Keratinocyte (primary cell): Measurements from ENCODE around the gene CHRM1. TPM values are rescaled to one million over a fixed set of nuclear protein-coding genes. Genes with fewer than 3 reads are reported as not detected.

Experiments used
- DNase-seq: peaks from one replicate; pipeline ENCODE4 v3.0.0-alpha.2; 2011; ENCODE audit warnings: low read depth, missing footprints, low spot score
- FAIRE-seq: peaks from 2 replicates; lab custom pipeline; 2011; peaks lifted over from hg19 to GRCh38; lab: Jason Lieb, UNC
- H2AFZ ChIP-seq: 2 replicates; pipeline ENCODE4 v1.6.0; 2012; ENCODE audit warnings: low read length, control low read depth, inconsistent platforms; ENCODE audit not compliant: control insufficient read depth
- H3K27ac ChIP-seq: 2 replicates; pipeline ENCODE4 v1.5.1; 2011; ENCODE audit warnings: low read length; ENCODE audit not compliant: control insufficient read depth, insufficient read depth
- H3K27me3 ChIP-seq: 3 replicates; pipeline ENCODE4 v1.6.0; 2011; ENCODE audit warnings: low read length; ENCODE audit not compliant: control insufficient read depth, insufficient read depth; ENCODE audit errors: extremely low read depth
- H3K36me3 ChIP-seq, 2 experiments: 2 replicates in 1 of 2; 3 replicates in 1 of 2; pipeline ENCODE4 v1.5.1; 2011; ENCODE audit warnings: low read length in 2 of 2, mild to moderate bottlenecking in 1 of 2; ENCODE audit not compliant: control insufficient read depth in 2 of 2, insufficient read depth in 2 of 2; ENCODE audit errors: extremely low read depth in 1 of 2
- H3K4me1 ChIP-seq: 3 replicates; pipeline ENCODE4 v1.5.1; 2011; ENCODE audit warnings: low read length; ENCODE audit not compliant: control insufficient read depth, insufficient read depth; ENCODE audit errors: extremely low read depth
- H3K4me2 ChIP-seq: 3 replicates; pipeline ENCODE4 v1.6.0; 2011; ENCODE audit warnings: low read depth, low read length; ENCODE audit not compliant: control insufficient read depth, insufficient read depth; ENCODE audit errors: extremely low read depth
- H3K4me3 ChIP-seq, 3 experiments: fragments of 200-600 bp in 1 of 3; sonication (generic) in 1 of 3; 2 replicates in 2 of 3; 3 replicates in 1 of 3; pipeline ENCODE4 v1.5.1; 2011 to 2016; ENCODE audit warnings: low read length in 3 of 3, mild to moderate bottlenecking in 3 of 3, control low read depth in 2 of 3, inconsistent platforms in 1 of 3, low read depth in 1 of 3, mixed read lengths in 1 of 3, mixed run types in 1 of 3, moderate library complexity in 1 of 3; ENCODE audit not compliant: control insufficient read depth in 2 of 3, insufficient read depth in 2 of 3; ENCODE audit errors: extremely low read depth in 1 of 3
- H3K79me2 ChIP-seq: 2 replicates; pipeline ENCODE4 v1.6.0; 2012; ENCODE audit warnings: low read length; ENCODE audit not compliant: control insufficient read depth, insufficient read depth
- H3K9ac ChIP-seq: 3 replicates; pipeline ENCODE4 v1.6.0; 2011; ENCODE audit warnings: low read length; ENCODE audit not compliant: control insufficient read depth, insufficient read depth; ENCODE audit errors: extremely low read depth
- H3K9me1 ChIP-seq: 3 replicates; pipeline ENCODE4 v1.6.0; 2011; ENCODE audit warnings: low read length; ENCODE audit not compliant: control insufficient read depth, insufficient read depth; ENCODE audit errors: extremely low read depth
- H3K9me3 ChIP-seq: 2 replicates; pipeline ENCODE4 v1.5.1; 2012; ENCODE audit warnings: low read depth, low read length; ENCODE audit not compliant: control insufficient read depth
- H4K20me1 ChIP-seq: 3 replicates; pipeline ENCODE4 v1.6.0; 2011; ENCODE audit warnings: low read length; ENCODE audit not compliant: control insufficient read depth, insufficient read depth; ENCODE audit errors: extremely low read depth
- CTCF ChIP-seq, 3 experiments: IDR thresholded peaks in 1 of 3; conservative IDR thresholded peaks in 1 of 3; optimal IDR thresholded peaks in 1 of 3; 2 replicates in 2 of 3; 3 replicates in 1 of 3; pipeline versions ENCODE3 to v1.5.1; 2011; ENCODE audit warnings: low read length in 3 of 3, mild to moderate bottlenecking in 3 of 3, moderate library complexity in 2 of 3, control low read depth in 1 of 3, inconsistent platforms in 1 of 3; ENCODE audit not compliant: insufficient read depth in 2 of 3; ENCODE audit errors: extremely low read depth in 1 of 3
- EZH2 ChIP-seq: IDR thresholded peaks from one replicate; pipeline ENCODE4 v1.6.1; 2012; ENCODE audit warnings: inconsistent platforms, mild to moderate bottlenecking, low read length, moderate library complexity
- dilution Hi-C: fragments of 300-500 bp; cut with MboI; formaldehyde crosslinking; loops from one replicate; pipeline ENCODE4 v1.7.0; 2020; ENCODE audit warnings: low sequenced_read_pairs; ENCODE audit not compliant: extremely low pct_ligation_motif_present
- polyA plus RNA-seq, 5 experiments: library from polyadenylated mRNA; depleted of rRNA in 3 of 5; stranded (reverse) in 3 of 5; stranded (forward) in 1 of 5; unstranded in 1 of 5; fragments of >200 nt; gene quantifications; 1 replicate in 1 of 5; 2 replicates in 3 of 5; 3 replicates in 1 of 5; pipeline versions ENCODE4 v1.2.1 to v1.2.3, GENCODE V29; 2011 to 2012; ENCODE audit warnings: missing spikeins in 2 of 5, low read depth in 1 of 5, low replicate concordance in 1 of 5

CHRM1 gene
- polyA plus RNA-seq, 1 donor (not counting 4 experiments of a cell fraction or from before 2014, with no cell fraction given), result not detected

GRCh38 chr11:62914416-62914815 is 6.7 kb downstream of the CHRM1 start:
- TF ChIP-seq CTCF (optimal IDR thresholded peaks at IDR 0.05 in 1 of 3, IDR thresholded peaks at IDR 0.05 in 1 of 3, conservative IDR thresholded peaks at IDR 0.05 in 1 of 3; ENCODE audit: extremely low read depth in 1 of 3, insufficient read depth in 2 of 3, low read length in 3 of 3), result no peak
- TF ChIP-seq EZH2, result no peak
- Histone ChIP-seq H3K27ac (no peak overlapping the region), H3K9ac (no peak overlapping the region), H2AFZ (no peak overlapping the region), H3K36me3 (no peaks in the 10 kb centered on the region), H3K4me1 (peaks cover 1% of the 10 kb centered on the region), H3K9me3 (no peaks in the 10 kb centered on the region), H4K20me1 (no peaks in the 10 kb centered on the region), H3K27me3 (peaks cover 5% of the 10 kb centered on the region), H3K9me1 (no peaks in the 10 kb centered on the region), H3K79me2 (no peaks in the 10 kb centered on the region), H3K4me2 (no peak overlapping the region), H3K4me3 (no peak overlapping the region)
- FAIRE-seq (no peak), DNase-seq (no peak)
- dilution Hi-C loops, result no loop called here

GRCh38 chr11:62912268-62912667 is 8.9 kb downstream of the CHRM1 start:
- DNase-seq (no peak), FAIRE-seq (no peak)
- dilution Hi-C loops, result no loop called here
- Histone ChIP-seq H3K4me2 (no peak overlapping the region), H3K27ac (no peak overlapping the region), H2AFZ (no peak overlapping the region), H3K36me3 (no peaks in the 10 kb centered on the region), H3K9me1 (no peaks in the 10 kb centered on the region), H3K4me1 (peaks cover 5% of the 10 kb centered on the region), H3K27me3 (no peaks in the 10 kb centered on the region), H3K4me3 (no peak overlapping the region), H3K79me2 (no peaks in the 10 kb centered on the region), H3K9me3 (no peaks in the 10 kb centered on the region), H4K20me1 (no peaks in the 10 kb centered on the region), H3K9ac (no peak overlapping the region)
- no peak for TF ChIP-seq EZH2
- no peak for TF ChIP-seq CTCF (optimal IDR thresholded peaks at IDR 0.05 in 1 of 3, IDR thresholded peaks at IDR 0.05 in 1 of 3, conservative IDR thresholded peaks at IDR 0.05 in 1 of 3; ENCODE audit: extremely low read depth in 1 of 3, insufficient read depth in 2 of 3, low read length in 3 of 3)
